ENCODE data around the gene GGNBP2.

DNA sequence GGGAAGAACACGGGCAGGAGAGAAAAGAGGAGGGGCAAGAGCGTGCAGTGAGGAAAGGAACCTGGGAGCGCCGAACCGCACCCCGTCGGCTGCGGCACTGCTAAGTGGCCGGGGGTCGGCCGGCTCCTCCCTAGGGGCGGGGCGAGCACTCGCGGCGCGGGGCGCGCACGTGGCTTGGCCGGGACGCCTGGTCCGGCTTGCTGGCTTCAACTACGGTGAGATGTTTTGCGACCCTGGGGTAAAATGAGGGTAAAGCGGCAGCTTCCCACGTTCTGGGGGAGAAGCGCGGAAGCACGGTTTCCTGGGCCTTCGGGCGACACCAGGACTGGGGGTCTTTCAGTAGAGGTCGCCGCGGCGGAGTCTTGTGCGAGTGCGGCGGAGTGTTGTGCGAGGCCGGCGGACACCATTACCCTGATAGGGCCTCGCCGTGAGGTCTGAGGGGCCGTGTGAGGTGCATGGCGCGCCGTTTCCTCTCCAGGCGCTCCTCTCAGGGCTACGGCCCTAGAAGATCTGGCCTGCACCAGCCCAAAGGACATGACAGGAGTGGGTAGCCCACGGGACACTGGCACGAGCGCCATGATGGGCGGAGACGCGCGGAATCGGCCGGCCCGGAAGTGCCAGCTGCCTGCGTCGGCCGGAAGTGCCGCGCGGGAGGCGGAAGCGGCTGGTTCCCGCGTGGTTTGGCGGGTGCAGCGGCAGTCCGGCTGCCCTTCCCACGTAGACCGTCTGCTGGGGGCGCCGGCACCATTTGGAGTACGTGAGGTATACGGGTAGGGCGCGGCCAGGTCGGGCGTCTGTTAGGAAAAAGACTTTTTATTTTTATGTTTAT is 9.7 kb upstream of the GGNBP2 start, which contains the start of the genes MYO19 and PIGW:
- TF ChIP-seq FOXA1 (IDR thresholded peaks at IDR 0.05) (no peak), ZNF384 (IDR thresholded peaks at IDR 0.05) (no peak), SUZ12 (IDR thresholded peaks at IDR 0.05) (no peak), SP1 (IDR thresholded peaks at IDR 0.05) (no peak), FOXM1 (IDR thresholded peaks at IDR 0.05; ENCODE audit: borderline replicate concordance) (no peak), TARDBP (IDR thresholded peaks at IDR 0.05) (peak; percentile 73), CTBP1 (IDR thresholded peaks at IDR 0.05; ENCODE audit: borderline replicate concordance) (no peak), ELF4 (IDR thresholded peaks at IDR 0.05) (peak; percentile 97)

Measured in HEK293T (cell line).